Measurements from ENCODE around the gene EIF4E3.

DNA sequence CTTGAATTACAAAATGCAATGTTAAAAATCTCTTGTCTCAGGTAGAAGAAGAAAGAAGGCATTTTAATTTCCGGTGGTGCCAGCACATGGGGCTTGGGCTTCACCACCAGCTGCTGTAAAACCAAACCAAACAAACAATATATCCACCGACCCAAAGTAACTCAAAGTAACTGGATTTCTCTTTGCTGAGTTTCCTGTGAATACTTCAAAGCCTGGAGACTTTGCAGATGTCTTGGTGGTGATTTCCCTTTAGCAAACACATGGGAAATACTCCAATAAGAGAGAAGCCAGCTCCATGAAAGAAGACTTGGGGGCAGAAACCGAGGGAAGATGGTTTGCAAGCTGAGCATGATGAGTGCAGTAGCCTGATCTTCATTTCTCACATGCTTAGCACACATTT is 62.6 kb downstream of the EIF4E3 start:
- TF ChIP-seq, protein P1, sequence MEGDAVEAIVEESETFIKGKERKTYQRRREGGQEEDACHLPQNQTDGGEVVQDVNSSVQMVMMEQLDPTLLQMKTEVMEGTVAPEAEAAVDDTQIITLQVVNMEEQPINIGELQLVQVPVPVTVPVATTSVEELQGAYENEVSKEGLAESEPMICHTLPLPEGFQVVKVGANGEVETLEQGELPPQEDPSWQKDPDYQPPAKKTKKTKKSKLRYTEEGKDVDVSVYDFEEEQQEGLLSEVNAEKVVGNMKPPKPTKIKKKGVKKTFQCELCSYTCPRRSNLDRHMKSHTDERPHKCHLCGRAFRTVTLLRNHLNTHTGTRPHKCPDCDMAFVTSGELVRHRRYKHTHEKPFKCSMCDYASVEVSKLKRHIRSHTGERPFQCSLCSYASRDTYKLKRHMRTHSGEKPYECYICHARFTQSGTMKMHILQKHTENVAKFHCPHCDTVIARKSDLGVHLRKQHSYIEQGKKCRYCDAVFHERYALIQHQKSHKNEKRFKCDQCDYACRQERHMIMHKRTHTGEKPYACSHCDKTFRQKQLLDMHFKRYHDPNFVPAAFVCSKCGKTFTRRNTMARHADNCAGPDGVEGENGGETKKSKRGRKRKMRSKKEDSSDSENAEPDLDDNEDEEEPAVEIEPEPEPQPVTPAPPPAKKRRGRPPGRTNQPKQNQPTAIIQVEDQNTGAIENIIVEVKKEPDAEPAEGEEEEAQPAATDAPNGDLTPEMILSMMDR (IDR thresholded peaks at IDR 0.05): no peak
- TF ChIP-seq POLR2AphosphoS5 (IDR thresholded peaks at IDR 0.05): no peak

All from esophagus muscularis mucosa (tissue), 3 donors.